Measurements from ENCODE around the gene CDK11A.

Gene CDK11A

DNA sequence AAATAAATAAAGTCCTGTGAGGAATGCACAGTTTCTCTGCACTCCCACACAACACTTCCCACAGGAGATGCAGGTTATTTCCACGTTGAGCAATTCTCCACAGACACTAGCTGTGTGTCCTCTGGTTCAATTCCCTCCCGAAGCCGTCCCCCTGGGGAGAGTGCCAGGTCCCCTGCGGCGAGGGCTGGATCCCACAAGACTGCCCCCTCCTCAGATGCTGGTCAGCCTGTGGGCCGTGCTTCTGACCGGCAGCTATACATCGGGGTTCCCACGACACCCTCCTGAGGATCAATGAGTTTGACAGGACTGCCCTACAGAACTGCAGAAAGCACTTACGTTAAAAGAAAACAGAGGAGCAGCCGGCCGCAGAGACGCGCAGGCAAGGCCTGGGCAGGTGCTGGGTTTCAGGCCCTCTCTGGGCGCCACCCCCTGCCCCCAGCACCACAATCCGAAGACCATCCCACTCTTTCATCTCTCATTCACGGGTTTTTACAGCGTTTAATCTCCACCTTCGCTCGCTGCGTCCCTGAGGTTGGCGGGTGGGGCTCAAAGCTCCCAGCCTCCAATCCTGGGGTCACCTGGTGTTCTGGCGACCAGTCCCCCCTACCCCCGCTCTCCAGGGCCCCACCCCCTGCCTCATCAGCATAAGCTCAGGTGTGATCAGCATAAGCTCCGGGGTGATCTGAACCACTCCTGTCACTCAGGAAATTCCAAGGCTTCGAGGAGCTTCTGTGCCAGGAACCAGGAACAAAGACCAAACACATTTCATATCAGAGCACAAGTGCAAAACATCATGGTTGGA is 40.9 kb downstream of the CDK11A start:
- CTCF ChIA-PET, result no interaction called here

DNA sequence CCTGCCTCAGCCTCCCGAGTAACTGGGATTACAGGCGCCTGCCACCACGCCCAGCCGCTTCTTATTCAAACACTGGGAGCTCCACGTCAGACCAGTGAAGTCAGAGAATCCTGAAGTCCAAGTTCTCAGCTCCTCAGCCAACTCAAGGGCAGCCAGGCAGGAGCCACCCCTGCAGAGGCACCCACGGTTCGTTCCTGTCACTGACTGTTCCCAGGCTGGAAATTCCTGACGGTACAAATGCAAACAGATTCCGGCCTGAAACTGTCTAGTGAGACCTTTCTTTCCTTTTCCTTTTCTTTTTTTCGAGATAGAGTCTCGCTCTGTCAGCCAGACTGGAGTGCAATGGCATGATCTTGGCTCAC is 43.3 kb downstream of the CDK11A start:
- no peak for DNase-seq (ENCODE audit: extremely low spot score)
- ChIA-PET POLR2A (no interaction called here), CTCF (no interaction called here)
- TF ChIP-seq L3MBTL2 (conservative IDR thresholded peaks at IDR 0.05) (no peak), CTBP1 (IDR thresholded peaks at IDR 0.05; ENCODE audit: borderline replicate concordance) (no peak), BHLHE40 (IDR thresholded peaks at IDR 0.05; ENCODE audit: borderline replicate concordance) (no peak), LEF1 (IDR thresholded peaks at IDR 0.05; ENCODE audit: borderline replicate concordance) (no peak), TARDBP (IDR thresholded peaks at IDR 0.05) (no peak), ARNT (IDR thresholded peaks at IDR 0.05) (no peak), ELF4 (IDR thresholded peaks at IDR 0.05) (no peak), FOXM1 (IDR thresholded peaks at IDR 0.05; ENCODE audit: borderline replicate concordance) (no peak), SUZ12 (IDR thresholded peaks at IDR 0.05) (no peak), FOXA1 (IDR thresholded peaks at IDR 0.05) (no peak), SP1 (IDR thresholded peaks at IDR 0.05) (no peak), HDGF (IDR thresholded peaks at IDR 0.05; ENCODE audit: borderline replicate concordance) (no peak), FOXK2 (IDR thresholded peaks at IDR 0.05) (no peak), NFRKB (IDR thresholded peaks at IDR 0.05) (no peak)
- TF ChIP-seq, protein P1, sequence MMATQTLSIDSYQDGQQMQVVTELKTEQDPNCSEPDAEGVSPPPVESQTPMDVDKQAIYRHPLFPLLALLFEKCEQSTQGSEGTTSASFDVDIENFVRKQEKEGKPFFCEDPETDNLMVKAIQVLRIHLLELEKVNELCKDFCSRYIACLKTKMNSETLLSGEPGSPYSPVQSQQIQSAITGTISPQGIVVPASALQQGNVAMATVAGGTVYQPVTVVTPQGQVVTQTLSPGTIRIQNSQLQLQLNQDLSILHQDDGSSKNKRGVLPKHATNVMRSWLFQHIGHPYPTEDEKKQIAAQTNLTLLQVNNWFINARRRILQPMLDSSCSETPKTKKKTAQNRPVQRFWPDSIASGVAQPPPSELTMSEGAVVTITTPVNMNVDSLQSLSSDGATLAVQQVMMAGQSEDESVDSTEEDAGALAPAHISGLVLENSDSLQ (IDR thresholded peaks at IDR 0.05), result no peak

More for the DNA sequence above, 40.9 kb downstream of the CDK11A start:
- no peak for DNase-seq (ENCODE audit: extremely low spot score)
- POLR2A ChIA-PET, result no interaction called here
- no peak for TF ChIP-seq L3MBTL2 (conservative IDR thresholded peaks at IDR 0.05)
- no peak for TF ChIP-seq ARNT (IDR thresholded peaks at IDR 0.05)
- no peak for TF ChIP-seq HDGF (IDR thresholded peaks at IDR 0.05; ENCODE audit: borderline replicate concordance)
- no peak for TF ChIP-seq SP1 (IDR thresholded peaks at IDR 0.05)
- TF ChIP-seq TARDBP (IDR thresholded peaks at IDR 0.05), result no peak
- TF ChIP-seq LEF1 (IDR thresholded peaks at IDR 0.05; ENCODE audit: borderline replicate concordance), result no peak
- no peak for TF ChIP-seq ELF4 (IDR thresholded peaks at IDR 0.05)
- TF ChIP-seq BHLHE40 (IDR thresholded peaks at IDR 0.05; ENCODE audit: borderline replicate concordance), result no peak
- TF ChIP-seq CTBP1 (IDR thresholded peaks at IDR 0.05; ENCODE audit: borderline replicate concordance), result no peak
- TF ChIP-seq FOXK2 (IDR thresholded peaks at IDR 0.05), result no peak
- TF ChIP-seq ZNF384 (IDR thresholded peaks at IDR 0.05), result no peak
- no peak for TF ChIP-seq SUZ12 (IDR thresholded peaks at IDR 0.05)
- TF ChIP-seq FOXA1 (IDR thresholded peaks at IDR 0.05), result no peak
- no peak for TF ChIP-seq FOXM1 (IDR thresholded peaks at IDR 0.05; ENCODE audit: borderline replicate concordance)
- TF ChIP-seq, protein P1 (IDR thresholded peaks at IDR 0.05), result no peak
- TF ChIP-seq NFRKB (IDR thresholded peaks at IDR 0.05), result no peak

DNA sequence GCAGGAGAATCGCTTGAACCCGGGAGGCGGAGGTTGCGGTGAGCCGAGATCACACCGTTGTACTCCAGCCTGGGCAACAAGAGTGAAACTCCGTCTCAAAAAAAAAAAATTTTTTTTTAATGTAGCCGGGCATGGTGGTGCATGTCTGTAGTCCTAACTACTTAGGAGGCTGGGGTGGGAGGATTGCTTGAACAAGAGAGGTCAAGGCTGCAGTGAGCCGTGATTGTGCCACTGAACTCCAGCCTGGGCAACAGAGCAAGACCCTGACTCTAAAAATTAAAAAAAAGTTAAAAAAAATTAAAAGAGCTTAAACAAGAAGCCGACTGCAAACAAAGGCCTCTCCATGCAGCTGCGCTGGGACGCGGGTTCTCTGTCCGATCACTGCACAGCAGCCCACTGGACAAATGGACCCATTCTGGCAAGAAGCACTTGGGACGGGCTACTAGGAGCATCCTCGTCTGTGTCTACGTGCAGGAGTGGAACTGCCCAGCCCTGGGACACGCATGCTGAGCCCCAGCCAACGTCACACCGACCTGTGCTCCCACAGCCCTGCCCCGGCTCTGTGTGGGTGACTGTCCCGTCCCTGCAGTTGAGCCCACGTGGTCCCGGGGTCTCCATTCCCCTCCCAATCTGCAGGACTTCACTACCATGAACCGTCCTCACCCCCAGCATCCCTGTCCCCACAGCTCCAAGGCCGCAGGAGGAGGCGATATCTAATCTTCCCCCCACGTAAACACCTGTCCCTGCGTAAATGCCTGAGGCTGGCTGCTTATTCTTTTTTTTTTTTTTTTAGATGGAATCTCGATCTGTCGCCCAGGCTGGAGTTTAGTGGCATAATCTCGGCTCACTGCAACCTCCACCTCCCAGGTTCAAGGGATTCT is 43.9 kb downstream of the CDK11A start:
- ChIA-PET POLR2A (no interaction called here), CTCF (no interaction called here)
- TF ChIP-seq, protein P1 (IDR thresholded peaks at IDR 0.05), result no peak
- TF ChIP-seq ZNF384 (IDR thresholded peaks at IDR 0.05) (no peak), BHLHE40 (IDR thresholded peaks at IDR 0.05; ENCODE audit: borderline replicate concordance) (no peak), SUZ12 (IDR thresholded peaks at IDR 0.05) (no peak)
- DNase-seq (ENCODE audit: extremely low spot score), result peak; percentile 3

DNA sequence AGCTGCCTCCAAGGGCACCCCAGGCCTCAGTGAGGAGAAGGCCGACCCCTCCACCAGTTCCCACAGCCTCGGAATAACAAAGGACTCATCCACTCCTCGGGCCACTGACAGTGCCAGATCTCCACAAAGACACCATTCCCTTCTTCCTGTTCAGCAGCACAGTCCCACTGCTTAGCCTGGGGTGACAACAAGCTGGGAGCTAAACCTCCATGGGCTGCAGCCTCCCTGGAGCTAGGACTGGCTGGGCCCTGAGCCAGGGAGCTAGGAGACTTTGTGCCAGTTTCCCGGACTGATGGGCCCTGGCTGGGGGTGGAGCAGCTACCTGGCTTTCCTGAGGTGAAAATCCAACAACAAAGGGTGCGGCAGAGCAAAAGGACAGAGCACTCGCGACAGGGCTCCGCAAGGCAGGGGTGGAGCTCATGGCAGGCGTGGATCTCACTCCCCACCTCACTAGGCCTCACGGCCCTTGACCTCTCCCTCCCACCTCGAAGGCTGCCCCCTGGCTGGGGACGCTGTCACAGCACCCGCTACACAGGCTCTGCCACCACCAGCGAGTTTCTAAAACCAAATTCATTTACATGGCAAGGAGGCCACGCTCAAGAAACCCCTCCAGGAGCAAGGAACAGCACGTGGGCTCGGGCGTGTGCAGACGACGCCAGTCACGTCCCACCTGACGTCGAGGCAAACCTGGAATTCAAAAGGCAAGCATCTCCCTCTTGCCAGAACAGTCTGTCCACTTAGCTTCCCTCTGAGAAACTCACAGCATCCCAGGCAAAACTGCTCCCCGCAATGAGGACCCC is 45.4 kb downstream of the CDK11A start:
- TF ChIP-seq FOXA1 (IDR thresholded peaks at IDR 0.05), result no peak
- TF ChIP-seq ARNT (IDR thresholded peaks at IDR 0.05), result no peak
- no peak for TF ChIP-seq CTBP1 (IDR thresholded peaks at IDR 0.05; ENCODE audit: borderline replicate concordance)
- TF ChIP-seq, protein P1 (IDR thresholded peaks at IDR 0.05), result no peak
- no peak for TF ChIP-seq SP1 (IDR thresholded peaks at IDR 0.05)
- TF ChIP-seq ELF4 (IDR thresholded peaks at IDR 0.05), result no peak
- TF ChIP-seq LEF1 (IDR thresholded peaks at IDR 0.05; ENCODE audit: borderline replicate concordance), result no peak
- TF ChIP-seq BHLHE40 (IDR thresholded peaks at IDR 0.05; ENCODE audit: borderline replicate concordance), result no peak
- TF ChIP-seq HDGF (IDR thresholded peaks at IDR 0.05; ENCODE audit: borderline replicate concordance), result no peak
- TF ChIP-seq FOXK2 (IDR thresholded peaks at IDR 0.05), result no peak
- no peak for TF ChIP-seq ZNF384 (IDR thresholded peaks at IDR 0.05)
- no peak for TF ChIP-seq FOXM1 (IDR thresholded peaks at IDR 0.05; ENCODE audit: borderline replicate concordance)
- no peak for TF ChIP-seq TARDBP (IDR thresholded peaks at IDR 0.05)
- TF ChIP-seq SUZ12 (IDR thresholded peaks at IDR 0.05), result no peak
- no peak for TF ChIP-seq L3MBTL2 (conservative IDR thresholded peaks at IDR 0.05)
- no peak for TF ChIP-seq NFRKB (IDR thresholded peaks at IDR 0.05)
- CTCF ChIA-PET, result interaction anchor here (1.5 kb wide), 1 partner anchor 13 kb away, joined by 3 read pairs; no protein-coding TSS in a partner anchor

More for the DNA sequence above, 45.4 kb downstream of the CDK11A start:
- DNase-seq (ENCODE audit: extremely low spot score), result no peak
- POLR2A ChIA-PET, result no interaction called here
